IMR-90 (cell line): ENCODE results near the gene WIPF2. TPM values are rescaled to one million over a fixed set of nuclear protein-coding genes. Genes with fewer than 3 reads are reported as not detected.

Experiments
- ATAC-seq: fragments of 200-7000 bp; cut with Tn5 transposase; 2 replicates; pipeline ENCODE4 v1.9.1; 2020; ENCODE audit warnings: low read depth, mild to moderate bottlenecking, moderate library complexity
- BruUV-seq: library from RNA; stranded (reverse); fragments of 400-500 nt; replicated peaks from 2 replicates; lab custom pipeline; 2021; lab: Mats Ljungman, UMichigan
- CTCF ChIA-PET: fragments of 300-600 bp; formaldehyde crosslinking; extraction: SDS; loops from one replicate; lab custom pipeline; 2021; ENCODE audit warnings: antibody characterized with exemption; lab: Yijun Ruan, JAX
- POLR2A ChIA-PET: fragments of 300-600 bp; sonication (Branson Sonifier 250); formaldehyde crosslinking; loops from one replicate; lab custom pipeline; 2022; ENCODE audit warnings: antibody characterized with exemption; ENCODE audit not compliant: unreplicated experiment; lab: Charles Lee
- DNase-seq: peaks from one replicate; pipeline ENCODE4 v3.0.0; 2013
- H2AFZ ChIP-seq: replicated peaks from 2 replicates; pipeline ENCODE3; 2013; ENCODE audit warnings: low read length, mild to moderate bottlenecking; ENCODE audit not compliant: poor library complexity
- H2AK5ac ChIP-seq: 2 replicates; pipeline ENCODE4 v1.6.1; 2013; ENCODE audit warnings: low read depth, low read length, inconsistent platforms
- H2AK9ac ChIP-seq: replicated peaks from 2 replicates; pipeline ENCODE3; 2013; ENCODE audit warnings: mild to moderate bottlenecking, low read depth, low read length, moderate library complexity; ENCODE audit not compliant: poor library complexity
- H2BK120ac ChIP-seq: 2 replicates; pipeline ENCODE4 v1.6.1; 2013; ENCODE audit warnings: low read depth, low read length, inconsistent platforms
- H2BK15ac ChIP-seq: 3 replicates; pipeline ENCODE4 v1.6.1; 2013; ENCODE audit warnings: low read depth, low read length, inconsistent platforms
- H2BK20ac ChIP-seq: 2 replicates; pipeline ENCODE4 v1.6.1; 2013; ENCODE audit warnings: low read depth, mild to moderate bottlenecking, inconsistent platforms, low read length, moderate library complexity
- H2BK5ac ChIP-seq: 2 replicates; pipeline ENCODE4 v1.6.1; 2013; ENCODE audit warnings: mild to moderate bottlenecking, low read depth, low read length, inconsistent platforms; ENCODE audit not compliant: poor library complexity, severe bottlenecking
- H3K14ac ChIP-seq: replicated peaks from 2 replicates; pipeline ENCODE4 v1.6.1; 2013; ENCODE audit warnings: low read depth, low read length, inconsistent platforms
- H3K18ac ChIP-seq: 2 replicates; pipeline ENCODE4 v1.6.1; 2013; ENCODE audit warnings: low read depth, low read length, control low read depth
- H3K23ac ChIP-seq: 2 replicates; pipeline ENCODE4 v1.6.1; 2013; ENCODE audit warnings: low read depth, low read length, inconsistent platforms
- H3K27ac ChIP-seq: 2 replicates; pipeline ENCODE4 v1.5.1; 2013; ENCODE audit warnings: mild to moderate bottlenecking, control low read depth, low read length; ENCODE audit not compliant: insufficient read depth
- H3K27me3 ChIP-seq: 2 replicates; pipeline ENCODE4 v1.6.1; 2013; ENCODE audit warnings: low read length; ENCODE audit not compliant: control insufficient read depth, insufficient read depth
- H3K36me3 ChIP-seq: 2 replicates; pipeline ENCODE4 v1.6.1; 2013; ENCODE audit warnings: low read length, mixed read lengths; ENCODE audit not compliant: control insufficient read depth, insufficient read depth
- H3K4ac ChIP-seq: 2 replicates; pipeline ENCODE4 v1.6.1; 2013; ENCODE audit warnings: low read depth, low read length, inconsistent platforms
- H3K4me1 ChIP-seq: 2 replicates; pipeline ENCODE4 v1.6.1; 2013; ENCODE audit warnings: low read length, mixed read lengths; ENCODE audit not compliant: control insufficient read depth, insufficient read depth
- H3K4me2 ChIP-seq: 2 replicates; pipeline ENCODE4 v1.6.1; 2013; ENCODE audit warnings: low read depth, mild to moderate bottlenecking, control low read depth, low read length, moderate library complexity
- H3K4me3 ChIP-seq: 2 replicates; pipeline ENCODE4 v1.5.1; 2013; ENCODE audit warnings: low read depth, mild to moderate bottlenecking, control low read depth, low read length, moderate library complexity; ENCODE audit not compliant: insufficient read depth
- H3K56ac ChIP-seq: 2 replicates; pipeline ENCODE4 v1.6.1; 2013; ENCODE audit warnings: low read length, inconsistent platforms; ENCODE audit not compliant: insufficient read depth; ENCODE audit errors: extremely low read depth
- H3K79me1 ChIP-seq, 2 experiments: 2 replicates each; pipeline ENCODE4 v1.6.1; 2013; ENCODE audit warnings: low read length in 2 of 2, inconsistent platforms in 1 of 2, low read depth in 1 of 2
- H3K9ac ChIP-seq: 2 replicates; pipeline ENCODE4 v1.6.1; 2013; ENCODE audit warnings: low read depth, low read length, control low read depth
- H3K9me1 ChIP-seq: 2 replicates; pipeline ENCODE4 v1.6.1; 2013; ENCODE audit warnings: low read length, inconsistent platforms; ENCODE audit not compliant: insufficient read depth
- H3K9me3 ChIP-seq: 2 replicates; pipeline ENCODE4 v1.6.1; 2013; ENCODE audit warnings: low read length; ENCODE audit not compliant: control insufficient read depth, insufficient read depth
- H4K20me1 ChIP-seq: 2 replicates; pipeline ENCODE4 v1.6.1; 2013; ENCODE audit warnings: low read length, inconsistent platforms; ENCODE audit not compliant: insufficient read depth
- H4K5ac ChIP-seq: 2 replicates; pipeline ENCODE4 v1.6.1; 2013; ENCODE audit warnings: mild to moderate bottlenecking, low read depth, low read length, control low read depth
- H4K8ac ChIP-seq, 2 experiments: 2 replicates each; pipeline ENCODE4 v1.6.1; 2013; ENCODE audit warnings: low read depth in 2 of 2, low read length in 2 of 2, control low read depth in 1 of 2, inconsistent platforms in 1 of 2
- H4K91ac ChIP-seq: 2 replicates; pipeline ENCODE4 v1.6.1; 2013; ENCODE audit warnings: low read depth, low read length, inconsistent platforms; ENCODE audit not compliant: insufficient read depth
- BHLHE40 ChIP-seq: fragments of 150-350 bp; IDR thresholded peaks from 2 replicates; pipeline ENCODE4 v1.6.1; 2016; ENCODE audit warnings: mild to moderate bottlenecking, low read depth, low read length
- CHD1 ChIP-seq: IDR thresholded peaks from 2 replicates; pipeline ENCODE4 v1.6.1; 2012; ENCODE audit warnings: low read depth, low read length, improper control_type of control experiment
- FOS ChIP-seq: fragments of 150-350 bp; IDR thresholded peaks from 2 replicates; pipeline ENCODE4 v1.6.1; 2016; ENCODE audit warnings: low read depth, low read length
- MAFK ChIP-seq: IDR thresholded peaks from 2 replicates; pipeline ENCODE4 v1.6.1; 2012; ENCODE audit warnings: low read depth, low read length, improper control_type of control experiment
- MAZ ChIP-seq: IDR thresholded peaks from 2 replicates; pipeline ENCODE4 v1.6.1; 2012; ENCODE audit warnings: low read depth, mild to moderate bottlenecking, low read length, improper control_type of control experiment, moderate library complexity, borderline replicate concordance
- MXI1 ChIP-seq: IDR thresholded peaks from 2 replicates; pipeline ENCODE4 v1.6.1; 2012; ENCODE audit warnings: low read depth, mild to moderate bottlenecking, low read length, moderate library complexity, borderline replicate concordance
- NFE2L2 ChIP-seq: fragments of 150-350 bp; IDR thresholded peaks from 2 replicates; pipeline ENCODE4 v1.6.1; 2016; ENCODE audit warnings: low read depth, mild to moderate bottlenecking, low read length
- POLR2A ChIP-seq: IDR thresholded peaks from 2 replicates; pipeline ENCODE4 v1.6.1; 2012; ENCODE audit warnings: mild to moderate bottlenecking, low read depth, low read length
- RCOR1 ChIP-seq: IDR thresholded peaks from 2 replicates; pipeline ENCODE4 v1.6.1; 2012; ENCODE audit warnings: mild to moderate bottlenecking, low read length, improper control_type of control experiment; ENCODE audit not compliant: insufficient replicate concordance
- SMC3 ChIP-seq: fragments of 150-350 bp; IDR thresholded peaks from 2 replicates; pipeline ENCODE4 v1.6.1; 2016; ENCODE audit warnings: low read depth, mild to moderate bottlenecking, antibody characterized with exemption, low read length, moderate library complexity
- WGBS, 2 experiments: methylation state at CpG; one replicate each; pipeline versions ENCODE4 v1.1.5 to v1.1.7; 2013; ENCODE audit warnings: missing lambda C conversion rate in 2 of 2; ENCODE audit not compliant: insufficient read length in 1 of 2; ENCODE audit errors: extremely low coverage in 2 of 2; 5-methylcytosine and 5-hydroxymethylcytosine counted together
- dilution Hi-C: fragments of 300-500 bp; cut with HindIII; formaldehyde crosslinking; loops from one replicate; pipeline ENCODE4 v1.14.3; 2018; ENCODE audit warnings: low sequenced_read_pairs; ENCODE audit not compliant: unreplicated experiment
- in situ Hi-C: fragments of 300-500 bp; cut with MboI; formaldehyde crosslinking; loops from 3 replicates; pipeline ENCODE4 v1.14.3; 2019; ENCODE audit warnings: low sequenced_read_pairs, inconsistent platforms, mixed read lengths
- intact Hi-C: fragments of 100-400 bp; cut with micrococcal nuclease; formaldehyde crosslinking; loops from 2 replicates; pipeline ENCODE4 v1.10.0; 2022
- polyA plus RNA-seq, 3 experiments: library from polyadenylated mRNA; depleted of rRNA; stranded (reverse); fragments of >200 nt; gene quantifications; 2 replicates each; pipeline ENCODE4 v1.2.3, GENCODE V29; 2012; ENCODE audit warnings: low replicate concordance in 1 of 3
- total RNA-seq: library from RNA; depleted of rRNA; stranded (reverse); fragments of >200 nt; gene quantifications from 2 replicates; pipeline ENCODE4 v1.2.3, GENCODE V29; 2012
- TF ChIP-seq, protein P1 (sequence below): conservative IDR thresholded peaks from 2 replicates; pipeline ENCODE4 v1.5.1; 2012; ENCODE audit warnings: mild to moderate bottlenecking, low read depth, low read length, improper control_type of control experiment
- TF ChIP-seq, protein P2 (sequence below): fragments of 150-350 bp; IDR thresholded peaks from 2 replicates; pipeline ENCODE4 v1.6.1; 2017; ENCODE audit warnings: mild to moderate bottlenecking, antibody characterized with exemption, low read length, low read depth
- TF ChIP-seq, protein P3 (sequence below): fragments of 150-350 bp; IDR thresholded peaks from 2 replicates; pipeline ENCODE4 v1.6.1; 2016; ENCODE audit warnings: low read depth, mild to moderate bottlenecking, low read length, moderate library complexity, borderline replicate concordance

WIPF2 gene
- total and polyA plus RNA-seq, 2 of the 4 experiments (the other 2 are of a cell fraction) = 2.0 to 8.9 TPM

DNA sequence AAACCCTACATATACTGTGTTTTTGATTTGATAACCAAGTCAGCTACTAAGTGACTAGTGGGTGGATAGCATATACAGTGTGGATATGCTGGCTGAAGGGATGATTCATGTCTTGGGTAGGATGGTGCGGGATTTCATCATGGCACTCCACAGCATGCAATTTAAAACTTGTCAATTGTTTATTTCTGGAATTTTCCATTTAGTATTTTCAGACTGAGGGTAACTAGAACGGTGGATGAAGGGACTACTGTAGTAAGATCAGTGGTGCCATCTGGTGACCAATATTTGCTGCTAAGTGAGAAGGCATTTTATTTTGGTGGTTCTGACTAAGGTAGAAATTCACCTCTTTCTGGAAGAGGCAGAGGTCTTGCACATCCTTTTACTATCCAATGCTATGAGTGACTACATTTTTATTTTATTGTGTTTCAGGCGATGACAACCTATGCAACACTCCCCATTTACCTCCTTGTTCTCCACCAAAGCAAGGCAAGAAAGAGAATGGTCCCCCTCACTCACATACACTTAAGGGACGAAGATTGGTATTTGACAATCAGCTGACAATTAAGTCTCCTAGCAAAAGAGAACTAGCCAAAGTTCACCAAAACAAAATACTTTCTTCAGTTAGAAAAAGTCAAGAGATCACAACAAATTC, 71.7 kb downstream of the WIPF2 start (continued):
- TF ChIP-seq RCOR1 = peak; percentile 46
- peak; percentile 75 for TF ChIP-seq FOS

DNA sequence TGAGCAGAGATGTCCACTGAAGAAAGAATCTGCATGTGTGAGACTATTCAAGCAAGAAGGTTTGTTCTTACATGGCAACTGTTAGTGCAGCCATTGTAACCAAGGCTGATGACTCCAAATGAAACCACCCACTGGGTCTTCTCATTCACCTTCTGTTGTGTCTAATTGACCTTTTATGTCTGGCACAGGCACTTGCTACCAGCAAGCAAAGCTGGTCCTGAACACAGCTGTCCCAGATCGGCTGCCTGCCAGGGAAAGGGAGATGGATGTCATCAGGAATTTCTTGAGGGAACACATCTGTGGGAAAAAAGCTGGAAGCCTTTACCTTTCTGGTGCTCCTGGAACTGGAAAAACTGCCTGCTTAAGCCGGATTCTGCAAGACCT, 72.2 kb downstream of the WIPF2 start:
- DNase-seq (no peak), ATAC-seq (no peak)
- Histone ChIP-seq H3K36me3 (peaks cover 2% of the 10 kb centered on the region), H3K56ac (no peak overlapping the region), H3K4me3 (no peak overlapping the region), H4K5ac (no peak overlapping the region), H3K4me2 (no peak overlapping the region), H3K27me3 (no peaks in the 10 kb centered on the region), H4K91ac (no peak overlapping the region), H3K79me1 (peaks cover 6 to 22% of the 10 kb centered on the region in 2 experiments; a peak in 3 of 4 replicates), H3K9me3 (no peaks in the 10 kb centered on the region), H2AFZ (no peak overlapping the region), H3K9ac (no peak overlapping the region), H3K9me1 (peaks cover 9% of the 10 kb centered on the region), H2AK5ac (no peak overlapping the region), H3K27ac (no peak overlapping the region), H2BK20ac (no peak overlapping the region), H3K14ac (no peak overlapping the region), H3K23ac (no peak overlapping the region), H4K20me1 (no peaks in the 10 kb centered on the region), H4K8ac (no peak overlapping the region), H3K4ac (no peak overlapping the region), H2BK5ac (no peak overlapping the region), H2AK9ac (peak overlapping the region; percentile 23), H3K18ac (no peak overlapping the region), H2BK15ac (no peak overlapping the region), H3K4me1 (peaks cover 6% of the 10 kb centered on the region), H2BK120ac (no peak overlapping the region)
- in situ Hi-C loops (loop anchor here (5.0 kb wide), 1 partner anchor 84 kb away; no protein-coding TSS in a partner anchor), intact Hi-C loops (loop anchor here (2.0 kb wide), 1 partner anchor 178 kb away; no protein-coding TSS in a partner anchor), dilution Hi-C loops (no loop called here)
- 67% methylated on average over 1 of the region's 2 CpGs; no CpG with 5 or more reads in 1 of the 2 experiments for WGBS, 2 experiments
- ChIA-PET POLR2A (no interaction called here), CTCF (interaction anchor here (0.9 to 1.7 kb wide), 2 partner anchors 92 to 100 kb away, joined by 4 to 7 read pairs; no protein-coding TSS in a partner anchor)
- BruUV-seq = no TSS peak
- TF ChIP-seq, protein P1, sequence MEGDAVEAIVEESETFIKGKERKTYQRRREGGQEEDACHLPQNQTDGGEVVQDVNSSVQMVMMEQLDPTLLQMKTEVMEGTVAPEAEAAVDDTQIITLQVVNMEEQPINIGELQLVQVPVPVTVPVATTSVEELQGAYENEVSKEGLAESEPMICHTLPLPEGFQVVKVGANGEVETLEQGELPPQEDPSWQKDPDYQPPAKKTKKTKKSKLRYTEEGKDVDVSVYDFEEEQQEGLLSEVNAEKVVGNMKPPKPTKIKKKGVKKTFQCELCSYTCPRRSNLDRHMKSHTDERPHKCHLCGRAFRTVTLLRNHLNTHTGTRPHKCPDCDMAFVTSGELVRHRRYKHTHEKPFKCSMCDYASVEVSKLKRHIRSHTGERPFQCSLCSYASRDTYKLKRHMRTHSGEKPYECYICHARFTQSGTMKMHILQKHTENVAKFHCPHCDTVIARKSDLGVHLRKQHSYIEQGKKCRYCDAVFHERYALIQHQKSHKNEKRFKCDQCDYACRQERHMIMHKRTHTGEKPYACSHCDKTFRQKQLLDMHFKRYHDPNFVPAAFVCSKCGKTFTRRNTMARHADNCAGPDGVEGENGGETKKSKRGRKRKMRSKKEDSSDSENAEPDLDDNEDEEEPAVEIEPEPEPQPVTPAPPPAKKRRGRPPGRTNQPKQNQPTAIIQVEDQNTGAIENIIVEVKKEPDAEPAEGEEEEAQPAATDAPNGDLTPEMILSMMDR = no peak
- TF ChIP-seq POLR2A = no peak
- TF ChIP-seq, protein P2, sequence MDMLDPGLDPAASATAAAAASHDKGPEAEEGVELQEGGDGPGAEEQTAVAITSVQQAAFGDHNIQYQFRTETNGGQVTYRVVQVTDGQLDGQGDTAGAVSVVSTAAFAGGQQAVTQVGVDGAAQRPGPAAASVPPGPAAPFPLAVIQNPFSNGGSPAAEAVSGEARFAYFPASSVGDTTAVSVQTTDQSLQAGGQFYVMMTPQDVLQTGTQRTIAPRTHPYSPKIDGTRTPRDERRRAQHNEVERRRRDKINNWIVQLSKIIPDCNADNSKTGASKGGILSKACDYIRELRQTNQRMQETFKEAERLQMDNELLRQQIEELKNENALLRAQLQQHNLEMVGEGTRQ = no peak
- no peak for TF ChIP-seq MXI1
- no peak for TF ChIP-seq BHLHE40
- TF ChIP-seq FOS = no peak
- no peak for TF ChIP-seq SMC3
- no peak for TF ChIP-seq MAFK
- no peak for TF ChIP-seq CHD1
- no peak for TF ChIP-seq MAZ
- TF ChIP-seq NFE2L2 = no peak
- TF ChIP-seq, protein P3, sequence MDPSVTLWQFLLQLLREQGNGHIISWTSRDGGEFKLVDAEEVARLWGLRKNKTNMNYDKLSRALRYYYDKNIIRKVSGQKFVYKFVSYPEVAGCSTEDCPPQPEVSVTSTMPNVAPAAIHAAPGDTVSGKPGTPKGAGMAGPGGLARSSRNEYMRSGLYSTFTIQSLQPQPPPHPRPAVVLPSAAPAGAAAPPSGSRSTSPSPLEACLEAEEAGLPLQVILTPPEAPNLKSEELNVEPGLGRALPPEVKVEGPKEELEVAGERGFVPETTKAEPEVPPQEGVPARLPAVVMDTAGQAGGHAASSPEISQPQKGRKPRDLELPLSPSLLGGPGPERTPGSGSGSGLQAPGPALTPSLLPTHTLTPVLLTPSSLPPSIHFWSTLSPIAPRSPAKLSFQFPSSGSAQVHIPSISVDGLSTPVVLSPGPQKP = no peak
